OCI-LY1 (cell line): ENCODE data around the gene RGS7.

Experiments
- H2AFZ ChIP-seq: fragments of 200-600 bp; sonication (generic), shearing (Covaris generic); 2 replicates; pipeline ENCODE4 v1.6.0; 2014; ENCODE audit warnings: antibody characterized with exemption, mild to moderate bottlenecking, low read length
- H3F3A ChIP-seq: fragments of 200-600 bp; sonication (generic), shearing (Covaris generic); 2 replicates; pipeline ENCODE4 v1.6.0; 2014; ENCODE audit warnings: mild to moderate bottlenecking, antibody characterized with exemption, low read length, moderate library complexity; ENCODE audit not compliant: insufficient read depth
- H3K27ac ChIP-seq: fragments of 200-600 bp; sonication (generic); 2 replicates; pipeline ENCODE4 v1.5.1; 2014; ENCODE audit warnings: low read length, mixed run types, mild to moderate bottlenecking, low read depth; ENCODE audit not compliant: poor library complexity, severe bottlenecking
- H3K27me3 ChIP-seq: fragments of 200-600 bp; sonication (generic); 2 replicates; pipeline ENCODE4 v1.6.0; 2014; ENCODE audit warnings: antibody characterized with exemption, mild to moderate bottlenecking, low read length, moderate library complexity; ENCODE audit not compliant: insufficient read depth
- H3K36me3 ChIP-seq: fragments of 200-600 bp; sonication (generic); 2 replicates; pipeline ENCODE4 v1.6.1; 2014; ENCODE audit warnings: mild to moderate bottlenecking, antibody characterized with exemption, low read length, moderate library complexity, mixed read lengths; ENCODE audit not compliant: insufficient read depth
- H3K4me1 ChIP-seq: fragments of 200-600 bp; sonication (generic); 2 replicates; pipeline ENCODE4 v1.5.1; 2014; ENCODE audit warnings: mild to moderate bottlenecking, low read length, moderate library complexity; ENCODE audit not compliant: insufficient read depth, severe bottlenecking
- H3K4me2 ChIP-seq: fragments of 200-600 bp; sonication (generic), shearing (Covaris generic); 2 replicates; pipeline ENCODE4 v1.6.1; 2014; ENCODE audit warnings: low read length
- H3K4me3 ChIP-seq: fragments of 200-600 bp; sonication (generic); 2 replicates; pipeline ENCODE4 v1.5.1; 2014; ENCODE audit warnings: low read length, low read depth, mild to moderate bottlenecking, mixed read lengths; ENCODE audit not compliant: poor library complexity, severe bottlenecking
- H3K79me2 ChIP-seq: fragments of 200-600 bp; shearing (Covaris generic); 2 replicates; pipeline ENCODE4 v1.6.1; 2016; ENCODE audit warnings: mixed run types, low read length, mixed read lengths; ENCODE audit not compliant: insufficient read depth
- H3K9ac ChIP-seq: fragments of 200-600 bp; sonication (generic), shearing (Covaris generic); 2 replicates; pipeline ENCODE4 v1.6.1; 2014; ENCODE audit warnings: mild to moderate bottlenecking, low read length, mixed read lengths
- H3K9me2 ChIP-seq: fragments of 200-600 bp; sonication (generic), shearing (Covaris generic); 2 replicates; pipeline ENCODE4 v1.6.1; 2014; ENCODE audit warnings: low read depth, mild to moderate bottlenecking, low read length, mixed read lengths
- H3K9me3 ChIP-seq: fragments of 200-600 bp; shearing (Covaris generic); 2 replicates; pipeline ENCODE4 v1.6.1; 2014; ENCODE audit warnings: low read length, mixed read lengths
- H4K20me1 ChIP-seq: fragments of 200-600 bp; sonication (generic), shearing (Covaris generic); 2 replicates; pipeline ENCODE4 v1.6.0; 2016; ENCODE audit warnings: mild to moderate bottlenecking, low read length; ENCODE audit not compliant: insufficient read depth
- CTCF ChIP-seq: fragments of 200-600 bp; sonication (generic), shearing (Covaris generic); IDR thresholded peaks from 2 replicates; pipeline ENCODE4 v1.5.1; 2017; ENCODE audit warnings: mild to moderate bottlenecking, antibody characterized with exemption, low read length, moderate library complexity, mixed read lengths
- EZH2 ChIP-seq: fragments of 200-600 bp; sonication (generic), shearing (Covaris generic); IDR thresholded peaks from 2 replicates; pipeline ENCODE4 v1.8.0; 2017; ENCODE audit warnings: borderline replicate concordance, mixed run types, mild to moderate bottlenecking, antibody characterized with exemption, low read length, moderate library complexity, mixed read lengths

The RGS7 gene

GRCh38 chr1:240993004-240993403 lies 364.0 kb downstream of the RGS7 start:
- no peaks in the 10 kb centered on the region for H3F3A ChIP-seq
- TF ChIP-seq EZH2 (no peak), CTCF (no peak)
- no peaks in the 10 kb centered on the region for H3K9me2 ChIP-seq
- H3K4me1 ChIP-seq = no peaks in the 10 kb centered on the region
- no peak overlapping the region for H3K4me3 ChIP-seq
- no peak overlapping the region for H3K9ac ChIP-seq
- H3K79me2 ChIP-seq = no peaks in the 10 kb centered on the region
- no peaks in the 10 kb centered on the region for H4K20me1 ChIP-seq
- no peak overlapping the region for H3K27ac ChIP-seq
- H3K36me3 ChIP-seq = no peaks in the 10 kb centered on the region
- no peak overlapping the region for H2AFZ ChIP-seq
- H3K9me3 ChIP-seq = no peaks in the 10 kb centered on the region
- no peaks in the 10 kb centered on the region for H3K27me3 ChIP-seq
- no peak overlapping the region for H3K4me2 ChIP-seq

GRCh38 chr1:240991230-240991629 lies 365.8 kb downstream of the RGS7 start:
- Histone ChIP-seq H3K4me1 (no peaks in the 10 kb centered on the region), H2AFZ (no peak overlapping the region), H3K27me3 (no peaks in the 10 kb centered on the region), H3K9ac (no peak overlapping the region), H3K9me3 (no peaks in the 10 kb centered on the region), H4K20me1 (no peaks in the 10 kb centered on the region), H3K4me3 (no peak overlapping the region), H3K27ac (no peak overlapping the region), H3F3A (no peaks in the 10 kb centered on the region), H3K36me3 (no peaks in the 10 kb centered on the region), H3K9me2 (no peaks in the 10 kb centered on the region), H3K4me2 (no peak overlapping the region), H3K79me2 (no peaks in the 10 kb centered on the region)
- TF ChIP-seq EZH2 = no peak

- H3K36me3 ChIP-seq = no peaks in the 10 kb centered on the region
- H3K79me2 ChIP-seq = no peaks in the 10 kb centered on the region
- H3K27ac ChIP-seq = no peak overlapping the region
- H4K20me1 ChIP-seq = no peaks in the 10 kb centered on the region
- H3K4me2 ChIP-seq = no peak overlapping the region
- no peaks in the 10 kb centered on the region for H3K4me1 ChIP-seq
- TF ChIP-seq CTCF (no peak), EZH2 (no peak)
- no peaks in the 10 kb centered on the region for H3K27me3 ChIP-seq
- H3F3A ChIP-seq = no peaks in the 10 kb centered on the region
- no peak overlapping the region for H3K4me3 ChIP-seq
- H3K9me2 ChIP-seq = no peaks in the 10 kb centered on the region
- H3K9me3 ChIP-seq = no peaks in the 10 kb centered on the region
- no peak overlapping the region for H3K9ac ChIP-seq
- no peak overlapping the region for H2AFZ ChIP-seq
Measured at GRCh38 chr1:240987928-240988327, 369.1 kb downstream of the RGS7 start.

- Histone ChIP-seq H3F3A (no peaks in the 10 kb centered on the region), H3K27ac (no peak overlapping the region), H2AFZ (no peak overlapping the region), H3K9me2 (no peaks in the 10 kb centered on the region), H3K27me3 (no peaks in the 10 kb centered on the region), H3K9me3 (no peaks in the 10 kb centered on the region), H3K79me2 (no peaks in the 10 kb centered on the region), H3K9ac (no peak overlapping the region), H3K36me3 (no peaks in the 10 kb centered on the region), H4K20me1 (no peaks in the 10 kb centered on the region), H3K4me1 (no peaks in the 10 kb centered on the region), H3K4me3 (no peak overlapping the region), H3K4me2 (no peak overlapping the region)
- TF ChIP-seq EZH2 (no peak), CTCF (no peak)
Measured at GRCh38 chr1:240985081-240985480, 371.9 kb downstream of the RGS7 start.
